Measurements from ENCODE around the gene ECEL1. TPM values are rescaled to one million over a fixed set of nuclear protein-coding genes. Genes with fewer than 3 reads are reported as not detected.

ECEL1 gene
- total RNA-seq, 2 donors from 2014 or later = not detected

DNA sequence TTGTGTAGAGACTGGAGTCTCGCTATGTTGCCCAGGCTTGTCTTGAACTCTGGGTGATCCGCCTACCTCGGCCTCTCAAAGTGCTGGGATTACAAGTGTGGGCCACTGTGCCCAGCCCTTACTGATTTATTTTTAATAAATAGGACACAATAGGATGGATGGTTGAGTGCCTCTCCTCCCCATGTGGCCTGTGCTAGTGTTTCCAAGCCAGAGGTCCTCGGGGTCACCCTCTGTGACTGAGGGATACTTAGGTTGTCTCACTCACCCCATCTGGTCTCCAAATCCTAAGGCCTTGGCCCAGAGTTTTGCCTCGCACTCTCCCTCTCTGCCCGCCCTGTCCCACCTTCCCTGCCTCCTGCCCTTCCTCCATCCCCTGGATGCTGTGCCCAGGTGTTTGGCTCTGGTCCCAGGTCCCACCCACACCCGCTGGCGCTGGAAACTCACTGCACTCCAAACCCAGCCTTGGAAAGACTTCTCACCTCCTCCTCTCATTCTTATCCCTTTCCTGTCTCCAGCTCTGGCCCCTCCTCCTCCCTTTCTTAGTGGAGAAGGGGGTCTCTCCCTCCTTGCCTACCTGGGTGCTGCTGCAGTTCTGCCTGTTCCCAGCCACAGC lies 4.7 kb upstream of the ECEL1 start:
- DNase-seq (ENCODE audit: low spot score in 2 of 2) (no peak), ATAC-seq (no peak)
- H3K36me3 Mint-ChIP-seq = no peaks in the 10 kb centered on the region
- no peaks in the 10 kb centered on the region for H3K9me3 Mint-ChIP-seq
- H3K27ac Mint-ChIP-seq = no peak overlapping the region

DNA sequence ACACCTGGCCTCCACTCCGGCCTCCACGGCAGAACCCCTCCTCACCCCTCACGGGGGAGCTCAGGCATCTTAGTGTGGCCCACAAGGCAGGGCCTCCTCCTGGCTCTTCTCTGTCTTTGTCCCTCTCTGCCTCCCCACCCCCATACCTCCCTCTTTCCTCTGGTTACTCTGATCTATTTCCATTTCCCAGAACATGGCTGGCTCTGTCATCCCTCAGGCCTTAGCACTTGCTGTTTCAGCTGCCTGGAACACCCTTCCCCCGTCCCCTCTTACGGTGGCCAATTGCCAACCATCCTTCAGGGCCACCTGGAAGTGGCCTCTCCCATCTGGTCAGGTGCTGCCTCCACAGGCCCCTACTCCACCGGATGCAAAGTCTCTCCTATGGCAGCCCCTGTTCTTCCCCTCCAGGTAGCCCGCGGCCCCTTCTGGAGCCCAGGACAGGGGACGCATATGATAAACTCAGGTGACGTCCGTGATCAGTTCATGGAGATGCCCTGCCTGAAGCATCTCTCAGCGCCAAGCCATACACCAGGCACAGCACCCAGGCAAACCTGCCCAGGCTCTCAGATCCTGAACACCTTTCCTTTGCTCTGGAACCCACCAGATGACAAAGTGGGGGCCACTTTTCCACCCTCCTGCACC lies 3.6 kb upstream of the ECEL1 start:
- Mint-ChIP-seq H3K27ac (peak overlapping the region in 1 of 2 donors; percentile 84), H3K9me3 (no peaks in the 10 kb centered on the region), H3K36me3 (no peaks in the 10 kb centered on the region)
- DNase-seq (ENCODE audit: low spot score in 2 of 2) (no peak), ATAC-seq (no peak)

DNA sequence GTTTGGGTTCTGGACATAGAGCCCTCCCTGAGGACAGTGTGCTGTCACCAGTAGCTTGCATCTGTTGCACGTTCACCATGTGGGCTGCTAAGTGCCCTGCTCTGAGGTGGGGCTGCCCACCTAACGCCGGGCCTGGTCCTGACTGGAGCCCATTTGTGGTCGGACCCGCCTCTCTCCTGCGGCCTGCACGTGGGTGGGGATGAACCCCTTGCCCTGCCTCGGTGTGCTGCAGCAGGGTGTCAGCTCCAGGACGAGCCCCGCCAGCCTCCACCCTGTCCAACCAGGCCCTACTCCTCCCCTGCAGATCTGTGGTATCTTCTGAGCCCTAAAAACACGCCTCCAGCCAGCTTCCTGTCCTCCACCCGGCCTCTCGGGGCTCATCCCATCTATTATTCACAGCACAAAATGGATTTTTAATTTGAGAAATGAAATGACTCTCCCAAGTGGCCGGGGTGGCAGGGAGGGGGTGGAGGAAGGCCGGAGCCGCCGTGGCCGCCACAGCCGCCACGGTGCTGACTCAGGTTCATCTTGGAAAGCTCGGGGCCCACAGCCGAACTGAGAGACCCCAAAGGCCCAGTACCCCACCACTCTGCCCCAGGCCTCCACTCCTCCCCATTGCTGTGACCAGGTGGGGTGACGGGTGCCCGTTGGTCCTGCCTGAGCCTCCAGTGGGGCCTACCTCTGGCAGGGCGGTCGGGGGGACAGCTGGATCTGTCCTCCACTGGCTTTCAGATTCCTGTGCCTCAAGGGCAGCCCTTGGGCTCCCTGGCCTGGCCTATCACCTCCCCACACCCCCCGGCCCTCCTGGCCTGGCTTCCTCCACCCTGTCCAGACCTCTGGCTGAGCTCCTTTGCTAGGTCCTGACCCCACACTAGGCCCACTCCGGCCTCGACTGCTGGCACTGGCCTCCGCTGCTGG lies 2.8 kb upstream of the ECEL1 start:
- Mint-ChIP-seq H3K36me3 (no peaks in the 10 kb centered on the region), H3K27ac (no peak overlapping the region), H3K9me3 (no peaks in the 10 kb centered on the region)
- no peak for ATAC-seq
- no peak for DNase-seq (ENCODE audit: low spot score in 2 of 2)

DNA sequence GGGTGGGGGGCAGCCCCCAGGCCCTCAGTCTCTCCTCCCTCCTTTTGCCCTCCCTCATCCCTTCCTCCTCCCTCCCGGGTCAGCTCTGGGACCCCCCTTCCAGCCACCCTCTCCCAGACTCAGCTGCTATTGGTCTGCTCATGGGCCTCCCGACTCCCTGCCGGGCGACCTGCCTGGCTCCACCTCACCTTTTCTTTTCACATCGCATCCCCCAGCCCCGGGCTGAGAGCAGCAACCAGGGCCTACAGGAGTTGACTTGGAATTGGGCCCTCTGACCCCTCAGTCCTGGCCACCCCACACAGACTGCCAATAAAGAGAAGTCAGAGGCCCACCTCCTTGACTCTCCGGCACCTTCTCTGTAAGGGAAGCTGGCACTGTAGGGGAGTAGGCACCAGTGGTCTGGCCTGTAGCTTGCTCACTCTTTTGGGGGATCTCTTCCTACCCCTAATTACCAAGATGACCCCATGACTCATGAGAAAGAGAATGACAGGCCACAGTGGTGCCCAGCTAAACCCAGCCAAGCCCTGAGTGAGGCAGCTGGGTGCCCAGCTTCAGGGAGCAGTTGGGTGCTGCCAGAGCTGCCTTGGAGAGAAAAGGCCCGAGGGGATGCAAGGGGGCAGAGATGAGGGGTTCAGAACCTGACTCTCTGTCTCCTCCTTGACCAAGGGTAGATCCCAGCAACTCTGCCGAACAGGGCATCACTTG lies 2.0 kb upstream of the ECEL1 start:
- DNase-seq (ENCODE audit: low spot score in 2 of 2) (no peak), ATAC-seq (no peak)
- Mint-ChIP-seq H3K9me3 (no peaks in the 10 kb centered on the region), H3K36me3 (no peaks in the 10 kb centered on the region), H3K27ac (no peak overlapping the region)

DNA sequence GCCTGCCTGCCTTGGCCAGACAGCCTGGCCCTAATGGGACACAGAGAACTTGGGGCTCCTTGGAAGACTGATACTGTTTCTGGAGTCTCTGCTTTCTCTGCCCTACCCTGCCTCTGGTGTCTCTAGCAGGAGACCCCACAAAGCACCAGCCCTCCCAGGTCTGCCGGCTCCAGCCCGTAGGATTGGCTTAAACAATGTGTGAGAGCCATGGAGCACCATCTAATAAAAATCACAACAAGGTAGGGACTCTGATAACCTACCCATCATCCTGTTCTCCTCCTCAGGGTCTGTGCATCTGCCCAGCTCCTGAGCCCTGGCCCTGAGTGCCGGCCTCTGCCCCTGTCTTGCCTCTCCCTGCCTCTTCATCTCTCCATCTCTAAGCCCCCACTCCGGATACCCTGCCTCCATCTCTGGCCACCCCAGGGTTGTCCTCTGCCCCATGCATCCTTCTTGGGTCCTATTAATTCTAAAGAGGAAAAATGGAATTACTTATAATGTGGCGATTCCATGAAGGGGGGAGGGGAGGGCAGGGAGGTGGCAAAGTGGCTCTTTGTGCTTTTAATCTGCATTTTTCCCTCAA lies 1.2 kb upstream of the ECEL1 start:
- H3K27ac Mint-ChIP-seq = no peak overlapping the region
- ATAC-seq (no peak), DNase-seq (ENCODE audit: low spot score in 2 of 2) (no peak)
- no peaks in the 10 kb centered on the region for H3K9me3 Mint-ChIP-seq
- no peaks in the 10 kb centered on the region for H3K36me3 Mint-ChIP-seq

DNA sequence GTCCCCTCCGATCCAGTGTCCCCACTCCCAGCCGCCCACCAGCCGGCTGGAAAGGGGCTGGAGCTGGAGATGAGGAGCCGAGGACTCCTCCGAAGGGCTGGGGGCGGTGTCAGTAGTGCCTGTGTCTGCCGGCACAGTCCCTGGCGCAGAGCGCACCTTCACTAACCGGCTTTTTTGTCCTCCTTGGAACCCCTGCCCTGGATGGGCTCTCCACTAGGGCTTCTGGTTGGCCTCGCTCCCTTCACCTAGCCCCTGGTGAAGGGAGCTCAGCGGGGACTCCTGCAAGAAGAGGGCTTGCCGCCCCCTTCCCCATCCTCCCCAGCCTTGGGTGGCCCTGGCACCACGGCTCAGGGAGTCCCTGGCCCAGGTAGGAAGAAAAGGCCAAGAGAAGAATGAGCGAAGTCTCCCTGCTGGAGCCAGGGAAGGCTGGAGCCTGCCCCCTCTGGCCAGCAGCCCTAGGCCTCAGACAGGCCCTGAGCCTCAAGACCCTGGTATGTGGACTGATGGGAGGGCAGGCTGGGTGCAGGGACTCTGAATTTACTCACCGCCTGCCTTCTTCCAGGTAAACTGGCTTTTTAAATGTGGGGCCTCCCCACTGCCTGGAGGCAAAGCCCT lies 570 bp upstream of the ECEL1 start:
- H3K27ac Mint-ChIP-seq = no peak overlapping the region
- no peaks in the 10 kb centered on the region for H3K36me3 Mint-ChIP-seq

DNA sequence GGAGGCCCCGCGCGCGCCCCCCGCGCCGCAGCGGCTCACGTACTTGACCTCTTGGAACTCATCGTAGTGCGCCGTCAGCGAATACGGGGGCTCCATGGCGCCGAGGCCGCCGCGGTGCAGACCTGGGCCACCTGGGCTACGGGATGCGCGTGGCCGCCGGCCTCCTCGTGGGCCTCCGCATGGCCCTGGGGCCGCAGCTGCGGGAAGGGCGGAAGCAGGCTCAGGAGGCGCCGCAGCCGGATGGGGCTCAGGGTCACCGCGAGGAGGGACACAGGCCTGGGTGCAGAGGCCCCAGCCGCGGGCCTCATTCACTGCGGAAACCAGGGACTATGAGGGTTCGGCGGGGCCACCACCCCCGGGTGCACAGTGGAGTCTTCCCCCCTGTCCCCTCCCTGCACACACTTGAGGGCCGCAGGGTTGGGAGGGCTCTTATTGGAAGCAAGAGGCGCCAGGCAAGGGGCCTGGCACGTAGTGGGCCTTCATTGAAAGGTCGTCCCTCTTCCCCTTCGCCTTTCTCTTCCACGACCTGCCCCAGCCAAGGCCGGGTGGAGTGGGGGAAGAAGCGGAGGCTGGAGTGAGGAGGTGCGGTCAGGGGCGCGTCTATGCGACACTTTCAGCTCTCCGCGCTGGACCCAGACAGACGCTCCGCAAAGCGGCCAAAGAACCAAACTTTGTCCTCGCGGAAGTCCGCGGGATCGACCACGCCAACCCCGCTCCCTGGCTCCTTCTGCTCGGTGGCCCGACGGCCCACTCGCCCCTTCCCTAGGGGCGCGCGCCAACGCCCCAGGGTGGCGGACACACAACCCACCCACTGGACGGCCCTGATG lies 863 bp downstream of the ECEL1 start:
- DNase-seq (ENCODE audit: low spot score in 2 of 2) (no peak), ATAC-seq (peak in 1 of 2 donors; percentile 20)
- no peak overlapping the region for H3K27ac Mint-ChIP-seq
- no peaks in the 10 kb centered on the region for H3K9me3 Mint-ChIP-seq
- no peaks in the 10 kb centered on the region for H3K36me3 Mint-ChIP-seq

More for the DNA sequence above, 570 bp upstream of the ECEL1 start:
- ATAC-seq = peak in 1 of 2 donors; percentile 31
- no peaks in the 10 kb centered on the region for H3K9me3 Mint-ChIP-seq
- DNase-seq (ENCODE audit: low spot score in 2 of 2) = no peak

DNA sequence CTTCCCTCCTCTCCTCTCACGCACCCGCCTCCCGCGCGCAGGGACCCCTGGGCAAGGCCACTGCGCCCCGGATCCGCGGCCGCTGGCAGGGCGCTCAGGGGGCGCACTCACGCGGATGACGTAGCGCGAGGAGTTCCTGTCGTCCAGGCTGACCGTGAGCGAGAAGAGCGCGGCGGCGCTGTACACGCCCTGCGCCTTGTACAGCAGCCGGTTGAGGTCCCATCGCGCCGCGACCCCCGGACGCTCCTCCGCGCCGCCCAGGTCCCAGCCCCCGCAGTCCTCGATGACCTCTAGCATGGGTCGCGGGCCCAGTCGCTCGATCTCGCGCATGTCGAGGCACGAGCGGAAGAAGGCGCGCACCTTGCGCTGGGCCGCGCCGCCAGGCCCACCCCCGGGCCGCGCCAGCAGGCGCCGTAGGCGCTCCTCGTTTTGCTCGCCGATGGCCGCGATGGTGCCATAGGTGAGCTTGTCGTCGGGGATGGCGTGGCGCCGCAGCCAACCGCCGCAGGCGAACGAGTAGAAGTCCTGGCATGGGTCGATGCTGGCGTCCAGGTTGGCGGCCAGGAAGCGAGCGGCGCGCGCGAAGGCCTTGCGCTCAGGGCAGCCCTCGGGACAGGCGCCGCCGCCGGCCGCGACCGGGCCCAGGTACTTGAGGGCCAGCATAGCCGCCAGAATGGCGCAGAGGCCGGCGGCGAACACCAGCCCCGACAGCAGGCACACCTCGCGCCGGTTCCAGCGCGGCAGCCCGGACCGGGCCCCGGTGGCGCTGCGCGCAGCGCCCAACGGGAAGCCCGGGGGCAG lies 1.7 kb downstream of the ECEL1 start:
- Mint-ChIP-seq H3K27ac (no peak overlapping the region), H3K36me3 (no peaks in the 10 kb centered on the region), H3K9me3 (no peaks in the 10 kb centered on the region)
- DNase-seq (ENCODE audit: low spot score in 2 of 2) (no peak), ATAC-seq (no peak)

DNA sequence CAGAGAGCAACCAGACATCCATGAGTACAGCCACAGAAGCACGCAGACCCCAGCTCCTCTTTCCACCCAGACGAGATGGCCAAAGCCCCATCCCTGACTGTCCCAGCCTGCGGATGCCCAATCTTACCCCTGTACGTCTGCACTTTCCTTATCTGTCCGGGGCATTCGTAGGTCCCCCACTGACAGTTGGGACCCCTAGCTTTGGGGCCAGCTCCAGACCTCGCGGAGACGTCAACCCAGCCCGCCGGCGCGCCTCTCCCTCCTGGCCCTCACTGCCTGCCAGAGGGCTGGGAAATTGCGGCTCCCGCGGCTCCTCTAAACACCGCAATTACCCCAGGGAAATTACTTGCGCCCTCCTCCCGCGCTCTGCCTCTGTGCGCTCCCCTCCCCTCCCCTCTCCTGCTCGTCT lies 2.3 kb downstream of the ECEL1 start:
- DNase-seq (ENCODE audit: low spot score in 2 of 2) (no peak), ATAC-seq (no peak)
- H3K36me3 Mint-ChIP-seq = no peaks in the 10 kb centered on the region
- no peaks in the 10 kb centered on the region for H3K9me3 Mint-ChIP-seq
- peak overlapping the region in 1 of 2 donors; percentile 65 for H3K27ac Mint-ChIP-seq

DNA sequence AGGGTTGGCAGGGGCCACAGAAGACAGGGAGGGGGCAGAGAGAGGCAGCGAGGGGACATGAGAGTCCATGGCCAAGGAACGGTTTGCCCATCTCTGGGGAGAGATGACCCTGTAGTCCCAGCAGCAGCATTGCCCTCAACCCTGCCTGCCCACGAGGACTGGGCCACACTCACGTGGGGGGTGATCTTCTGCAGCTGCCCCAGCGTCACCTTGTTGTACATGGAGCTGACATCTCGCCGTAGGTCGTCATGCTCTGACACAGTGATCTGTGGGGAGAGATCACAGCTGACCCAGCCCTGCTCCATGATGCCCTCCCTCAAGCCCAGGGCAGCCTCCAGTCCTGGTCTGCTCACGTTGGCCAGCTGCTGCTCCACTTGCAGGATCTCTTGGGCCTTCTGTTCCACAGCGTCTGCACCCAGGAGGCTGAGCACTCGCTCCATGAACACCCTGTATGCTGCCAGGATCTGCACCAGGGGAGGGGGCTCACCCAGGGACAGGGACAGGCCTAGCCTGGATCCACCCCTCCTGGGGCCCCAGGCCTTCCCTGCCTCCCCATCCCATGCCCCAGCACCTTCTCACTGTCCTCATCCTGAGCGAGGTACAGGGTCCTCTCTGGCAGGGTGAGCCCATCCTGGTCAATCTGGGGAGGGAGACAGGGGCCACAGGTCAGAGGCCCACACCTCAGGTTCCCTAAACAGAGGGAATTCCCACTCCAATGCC lies 2.8 kb downstream of the ECEL1 start:
- Mint-ChIP-seq H3K36me3 (no peaks in the 10 kb centered on the region), H3K9me3 (no peaks in the 10 kb centered on the region), H3K27ac (peak overlapping the region in 1 of 2 donors; percentile 65)
- no peak for DNase-seq (ENCODE audit: low spot score in 2 of 2)
- ATAC-seq = no peak

DNA sequence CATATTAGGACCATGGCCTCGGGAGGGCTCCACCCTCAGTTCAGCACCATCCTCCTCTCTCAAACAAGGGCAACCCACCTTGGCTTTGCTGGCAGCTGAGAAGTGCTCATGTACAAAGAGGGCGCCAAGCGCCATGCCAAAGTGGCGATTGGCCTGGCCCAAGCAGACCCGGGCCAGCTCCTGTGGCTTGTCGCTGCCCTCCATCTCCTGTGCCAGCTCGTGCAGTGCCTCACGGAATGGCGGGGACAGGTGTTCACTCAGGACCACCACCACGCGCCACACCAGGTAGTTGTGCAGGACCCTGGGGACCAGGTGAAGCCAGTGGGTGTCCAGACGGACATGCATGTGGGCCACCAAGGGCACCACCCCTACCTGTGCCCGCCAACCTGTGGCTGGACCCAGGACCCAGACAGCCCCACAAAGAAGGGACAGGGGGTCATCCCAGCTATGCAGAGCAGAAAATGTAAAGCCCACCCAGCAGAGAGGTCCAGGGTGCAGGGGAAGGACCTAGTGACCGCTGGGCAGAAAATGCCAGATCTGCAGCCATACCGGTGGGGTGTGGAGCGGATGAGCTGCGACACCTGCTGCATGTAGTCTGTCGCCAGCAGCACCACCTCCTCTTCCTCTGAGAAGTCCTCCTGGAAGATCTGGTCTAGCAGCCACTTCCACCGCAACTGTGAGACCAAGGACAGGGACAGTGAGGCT lies 3.6 kb downstream of the ECEL1 start:
- no peaks in the 10 kb centered on the region for H3K36me3 Mint-ChIP-seq
- no peaks in the 10 kb centered on the region for H3K9me3 Mint-ChIP-seq
- no peak for DNase-seq (ENCODE audit: low spot score in 2 of 2)
- no peak overlapping the region for H3K27ac Mint-ChIP-seq
- no peak for ATAC-seq

DNA sequence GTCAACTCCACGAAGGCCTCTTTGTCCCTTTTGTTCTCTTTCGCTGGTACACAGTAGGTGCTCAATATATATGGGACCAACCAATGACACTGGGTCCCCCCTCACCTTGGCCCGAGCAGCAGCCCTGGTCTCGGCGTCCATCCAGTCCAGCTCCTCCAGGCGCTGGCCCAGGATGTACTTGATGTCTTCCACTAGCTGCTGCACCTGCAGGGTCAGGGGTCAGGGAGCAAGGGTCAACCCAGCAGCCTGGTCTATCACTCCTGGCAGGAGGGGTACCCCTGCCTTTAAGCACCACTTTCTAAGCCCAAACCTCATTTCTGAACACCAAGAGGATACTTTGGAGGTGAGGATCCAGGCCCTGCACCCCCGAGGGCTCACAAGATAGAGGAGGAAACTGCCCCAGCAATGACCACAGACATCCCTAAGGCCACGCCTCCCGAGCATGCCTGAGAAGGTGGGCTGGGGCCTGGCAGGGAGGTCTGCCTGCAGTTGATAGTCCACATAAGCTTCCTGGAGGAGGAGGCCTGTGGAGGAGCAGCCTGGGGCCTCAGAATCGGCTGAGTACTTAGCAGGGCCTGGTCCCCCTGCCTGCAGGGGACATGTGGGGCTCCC lies 4.2 kb downstream of the ECEL1 start:
- H3K9me3 Mint-ChIP-seq = no peaks in the 10 kb centered on the region
- H3K36me3 Mint-ChIP-seq = no peaks in the 10 kb centered on the region
- DNase-seq (ENCODE audit: low spot score in 2 of 2) (no peak), ATAC-seq (no peak)
- no peak overlapping the region for H3K27ac Mint-ChIP-seq
